GM20431 (cell line): ENCODE data around the gene RREB1.
"Not testable (repeated sequence)": the region's sequence is repeated elsewhere in the genome, so short reads cannot be mapped to it uniquely, and the experiment has no call there.

ENCODE experiments used
- in situ Hi-C: fragments of 300-500 bp; cut with MseI, MboI; formaldehyde crosslinking; loops from one replicate; pipeline ENCODE4 v1.15.0; 2020; ENCODE audit warnings: low sequenced_read_pairs; ENCODE audit not compliant: unreplicated experiment

Gene RREB1

GRCh38 chr6:7268816-7269555, 161.2 kb downstream of the RREB1 start:
- in situ Hi-C loops: loop anchor here (10.0 kb wide), 1 partner anchor 346 kb away; no protein-coding TSS in a partner anchor

DNA sequence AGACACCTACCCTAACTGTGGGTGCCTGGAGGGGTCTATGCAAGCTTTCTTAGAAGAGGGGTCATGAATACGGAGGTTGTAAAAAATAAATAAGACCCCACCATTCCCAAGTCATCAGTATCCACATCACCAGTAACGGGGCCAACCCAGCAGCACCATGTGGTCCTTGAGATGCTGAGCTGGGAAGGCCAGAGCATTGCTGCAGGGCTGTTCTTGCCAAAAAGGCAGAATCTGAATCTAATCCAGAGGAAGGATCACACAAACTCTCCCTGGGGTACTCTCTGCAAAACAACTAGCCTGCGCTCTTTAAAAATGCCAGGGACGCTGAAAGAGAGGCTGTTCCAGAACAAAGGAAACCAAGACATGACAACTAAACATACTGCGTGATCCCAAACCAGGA, 162.1 kb downstream of the RREB1 start:
- in situ Hi-C loops: loop anchor here (10.0 kb wide), 1 partner anchor 345 kb away; no protein-coding TSS in a partner anchor

DNA sequence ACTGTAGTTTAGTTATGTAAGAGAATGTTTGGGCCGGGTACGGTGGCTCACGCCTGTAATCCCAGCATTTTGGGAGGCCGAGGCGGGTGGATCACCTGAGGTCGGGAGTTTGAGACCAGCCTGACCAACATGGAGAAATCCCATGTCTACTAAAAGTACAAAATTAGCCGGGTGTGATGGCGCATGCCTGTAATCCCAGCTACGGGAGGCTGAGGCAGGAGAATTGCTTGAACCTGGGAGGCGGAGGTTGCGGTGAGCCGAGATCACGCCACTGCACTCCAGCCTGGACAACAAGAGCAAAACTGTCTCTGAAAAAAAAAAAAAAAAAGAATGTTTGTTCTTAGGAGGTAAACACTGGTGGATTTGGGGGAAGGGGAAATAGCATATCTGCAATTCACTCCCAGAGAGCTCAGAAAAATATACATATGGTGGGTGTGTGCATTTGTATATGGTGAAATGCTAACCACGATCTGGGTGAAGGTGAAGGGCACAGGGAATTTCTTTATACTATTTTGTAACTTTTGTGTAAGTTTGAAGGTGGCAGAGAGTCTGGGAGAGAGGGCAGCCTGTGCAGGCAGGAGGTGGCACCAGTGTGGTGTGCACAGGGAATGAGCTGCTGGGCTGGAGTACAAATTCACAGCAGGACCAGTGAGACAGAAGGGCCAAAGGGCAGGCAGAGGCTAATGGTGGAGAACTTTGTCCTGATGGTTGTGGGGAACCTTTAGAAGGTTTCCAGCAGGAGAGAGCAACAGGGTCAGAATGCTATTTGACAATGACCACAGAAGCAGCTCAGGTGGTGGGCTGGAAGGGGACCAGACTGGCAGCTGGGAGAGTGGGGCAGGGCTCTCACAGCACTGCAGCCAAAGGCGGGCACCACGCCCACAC, 162.8 kb downstream of the RREB1 start:
- in situ Hi-C loops: no loop called here

DNA sequence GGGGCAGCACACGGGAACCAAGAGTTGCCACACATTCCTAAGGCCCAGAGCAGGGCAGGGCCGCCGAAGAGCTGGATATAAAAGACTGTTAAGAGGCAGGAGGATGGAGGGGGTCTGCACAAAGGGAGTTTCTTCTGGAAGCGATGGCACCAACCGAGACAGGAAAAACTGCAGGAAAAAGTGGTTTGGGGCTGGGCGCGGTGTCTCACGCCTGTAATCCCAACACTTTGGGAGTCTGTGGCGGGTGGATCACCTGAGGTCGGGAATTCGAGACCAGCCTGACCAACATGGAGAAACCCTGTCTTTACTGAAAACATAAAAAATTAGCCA, 163.4 kb downstream of the RREB1 start:
- in situ Hi-C loops: no loop called here

DNA sequence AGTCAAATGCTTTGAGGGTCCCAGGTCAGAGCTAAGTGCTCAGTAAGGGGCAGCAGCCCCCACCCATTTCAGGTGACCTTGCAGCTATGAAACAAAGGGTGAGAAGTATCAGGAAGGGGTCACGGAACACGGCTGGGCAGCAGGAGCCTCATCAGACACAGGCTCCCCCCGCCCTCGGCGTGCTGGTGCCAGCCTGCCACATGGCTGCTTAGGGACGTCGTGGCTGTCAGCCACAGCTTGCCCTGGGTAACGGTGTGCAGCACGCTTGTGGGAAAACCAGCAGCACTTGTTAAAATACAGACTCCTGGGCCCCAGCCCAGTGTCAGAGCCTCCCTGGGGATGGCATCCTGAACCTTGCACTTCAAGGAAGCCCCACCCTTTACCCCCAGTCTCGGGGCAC, 165.9 kb downstream of the RREB1 start:
- in situ Hi-C loops: no loop called here

DNA sequence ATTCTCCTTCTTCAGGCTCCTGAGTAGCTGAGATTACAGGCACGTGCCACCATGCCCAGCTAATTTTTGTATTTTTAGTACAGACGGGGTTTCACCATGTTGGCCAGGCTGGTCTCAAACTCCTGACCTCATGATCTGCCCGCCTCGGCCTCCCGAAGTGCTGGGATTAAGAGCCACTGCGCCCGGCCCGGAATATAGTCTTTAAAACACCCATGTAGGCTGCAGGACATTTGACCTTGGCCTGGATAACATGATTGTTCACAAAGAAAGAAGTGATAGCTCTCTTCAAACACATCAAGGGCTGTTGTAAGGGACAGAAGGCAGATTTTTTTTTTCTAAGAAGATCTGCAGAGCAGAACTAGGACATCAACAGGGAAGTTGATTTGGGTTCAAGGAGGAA, 166.8 kb downstream of the RREB1 start:
- in situ Hi-C loops: not testable (repeated sequence)

DNA sequence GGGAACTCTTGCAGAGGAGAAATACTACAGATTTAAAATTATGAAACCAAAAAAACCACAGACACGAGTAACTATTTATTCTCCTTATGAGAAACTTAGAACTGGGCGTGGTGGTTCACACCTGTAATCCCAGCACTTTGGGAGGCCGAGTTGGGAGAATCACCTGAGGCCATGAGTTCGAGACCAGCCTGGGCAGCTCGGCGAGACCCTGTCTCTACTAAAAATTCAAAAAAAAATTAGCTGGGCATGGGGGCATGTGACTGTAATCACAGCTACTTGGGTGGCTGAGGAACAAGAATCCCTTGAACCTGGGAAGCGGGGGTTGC, 168.4 kb downstream of the RREB1 start:
- in situ Hi-C loops: no loop called here

DNA sequence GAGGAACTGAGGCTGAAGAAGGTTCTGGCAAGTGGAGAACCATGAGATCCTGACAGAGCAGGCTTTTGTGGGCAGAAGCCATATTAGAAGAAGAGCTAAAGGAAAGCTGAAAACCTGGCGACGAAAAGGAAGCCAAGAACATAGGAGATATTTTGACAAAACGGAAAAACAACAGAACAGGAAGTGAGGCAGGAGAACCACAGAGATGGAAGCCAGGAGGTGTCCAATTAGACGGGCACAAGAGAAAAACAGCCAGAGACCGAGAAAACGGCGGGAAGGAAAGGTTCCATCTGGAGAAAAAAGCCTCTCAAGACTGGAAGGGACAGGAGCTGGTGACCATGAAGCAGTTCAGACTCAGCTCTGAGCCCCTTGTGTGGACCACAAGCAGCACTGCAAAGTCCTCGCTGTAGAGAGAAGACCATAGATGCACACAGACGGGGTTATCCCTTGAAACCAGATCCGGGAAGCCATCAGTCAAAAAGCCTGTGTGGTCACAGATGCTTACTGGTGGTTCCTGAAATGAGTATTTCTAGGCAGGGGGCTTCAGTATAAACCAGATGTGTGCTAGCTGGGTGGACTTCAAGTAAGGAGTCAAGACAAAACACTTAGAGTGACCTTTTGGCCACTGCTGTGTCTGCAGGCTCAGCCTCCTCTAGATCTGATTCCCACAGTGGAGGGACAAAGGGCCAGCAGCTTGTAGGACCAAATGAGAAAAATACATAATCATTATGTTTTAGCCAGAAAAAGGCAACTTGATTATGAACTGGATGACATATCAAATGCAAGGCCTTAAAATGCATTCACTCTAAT, 174.5 kb downstream of the RREB1 start:
- in situ Hi-C loops: no loop called here

GRCh38 chr6:7283676-7284075, 175.9 kb downstream of the RREB1 start:
- in situ Hi-C loops: no loop called here

DNA sequence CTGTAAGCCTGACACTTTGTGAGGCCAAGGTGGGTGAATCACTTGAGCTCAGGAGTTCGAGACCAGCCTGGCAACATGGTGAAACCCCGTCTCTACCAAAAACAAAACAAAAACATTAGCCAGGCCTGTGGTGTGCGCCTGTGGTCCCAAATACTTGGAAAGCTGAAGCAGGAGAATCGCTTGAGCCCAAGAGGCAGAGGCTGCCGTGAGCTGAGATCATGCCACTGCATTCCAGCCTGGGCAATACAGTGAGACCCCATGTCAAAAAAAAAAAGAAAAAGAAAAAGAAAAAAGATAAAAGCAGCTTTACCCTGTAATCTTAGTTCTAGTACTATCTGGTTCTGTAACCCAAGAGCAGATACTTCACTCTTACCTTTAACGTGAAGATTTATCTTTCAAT, 177.7 kb downstream of the RREB1 start:
- in situ Hi-C loops: no loop called here

- in situ Hi-C loops: no loop called here
These were observed 182.3 kb downstream of the RREB1 start for GRCh38 chr6:7290079-7290478.

GRCh38 chr6:7292596-7293255, 185.0 kb downstream of the RREB1 start:
- in situ Hi-C loops: no loop called here

DNA sequence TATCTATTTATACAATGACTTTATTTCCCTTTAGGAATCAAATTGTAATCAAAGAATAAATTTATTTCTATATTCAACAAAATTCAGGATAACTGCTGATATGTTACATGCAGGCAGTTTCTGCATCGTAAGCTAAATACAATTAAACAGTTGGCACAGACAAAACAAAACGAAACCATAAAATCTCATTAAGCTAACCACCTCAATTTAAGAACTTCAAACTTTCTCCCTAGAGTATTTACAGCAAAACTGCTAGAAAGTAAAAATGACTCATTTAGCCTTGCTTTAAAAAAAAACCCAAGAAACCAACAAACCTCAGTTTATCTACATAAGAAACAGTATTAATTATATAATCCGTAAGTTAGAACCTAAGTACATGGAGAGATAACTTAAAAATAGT, 188.2 kb downstream of the RREB1 start:
- in situ Hi-C loops: no loop called here

DNA sequence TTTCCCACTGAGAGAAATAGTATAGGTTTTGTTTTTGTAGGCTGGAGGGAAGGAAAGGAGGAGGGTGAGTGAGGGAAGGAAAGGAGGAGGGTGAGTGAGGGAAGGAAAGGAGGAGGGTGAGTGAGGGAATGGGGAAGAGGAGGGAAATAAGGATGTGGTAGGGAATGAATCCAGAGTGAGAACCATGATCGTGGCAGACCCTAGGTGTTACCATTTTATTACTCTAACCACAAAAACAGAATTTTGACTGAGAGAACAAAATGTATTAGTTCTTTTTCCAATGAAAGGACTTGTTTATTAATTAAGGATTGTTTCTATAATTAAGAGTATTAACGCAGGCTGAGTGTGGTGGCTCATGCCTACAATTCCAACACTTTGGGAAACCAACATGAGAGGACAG, 188.8 kb downstream of the RREB1 start:
- in situ Hi-C loops: no loop called here

DNA sequence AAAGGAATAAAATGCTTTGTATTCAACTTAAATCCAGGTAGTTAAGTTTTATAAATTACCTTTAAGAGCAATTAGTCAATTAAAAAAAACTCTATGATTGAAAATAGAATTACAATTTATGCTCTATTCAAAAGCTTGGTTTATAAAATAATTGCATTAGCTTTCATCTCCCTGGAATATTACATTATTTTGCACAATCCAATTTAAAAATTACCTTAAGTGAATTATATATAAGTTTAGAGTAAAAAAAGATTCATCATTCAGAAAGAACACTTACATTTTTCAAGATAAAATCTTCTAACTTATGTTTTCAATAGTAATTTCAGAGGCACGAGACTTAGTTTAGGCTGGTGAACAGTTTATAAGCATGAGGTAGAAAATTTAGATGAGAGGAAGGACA, 190.4 kb downstream of the RREB1 start:
- in situ Hi-C loops: no loop called here

- in situ Hi-C loops: no loop called here
These were observed 193.2 kb downstream of the RREB1 start for GRCh38 chr6:7300926-7301325.
